ENCODE data around the gene SUPT3H. TPM values are rescaled to one million over a fixed set of nuclear protein-coding genes. Genes with fewer than 3 reads are reported as not detected.

SUPT3H gene
- total RNA-seq, 1 donor: 4.7 TPM

DNA sequence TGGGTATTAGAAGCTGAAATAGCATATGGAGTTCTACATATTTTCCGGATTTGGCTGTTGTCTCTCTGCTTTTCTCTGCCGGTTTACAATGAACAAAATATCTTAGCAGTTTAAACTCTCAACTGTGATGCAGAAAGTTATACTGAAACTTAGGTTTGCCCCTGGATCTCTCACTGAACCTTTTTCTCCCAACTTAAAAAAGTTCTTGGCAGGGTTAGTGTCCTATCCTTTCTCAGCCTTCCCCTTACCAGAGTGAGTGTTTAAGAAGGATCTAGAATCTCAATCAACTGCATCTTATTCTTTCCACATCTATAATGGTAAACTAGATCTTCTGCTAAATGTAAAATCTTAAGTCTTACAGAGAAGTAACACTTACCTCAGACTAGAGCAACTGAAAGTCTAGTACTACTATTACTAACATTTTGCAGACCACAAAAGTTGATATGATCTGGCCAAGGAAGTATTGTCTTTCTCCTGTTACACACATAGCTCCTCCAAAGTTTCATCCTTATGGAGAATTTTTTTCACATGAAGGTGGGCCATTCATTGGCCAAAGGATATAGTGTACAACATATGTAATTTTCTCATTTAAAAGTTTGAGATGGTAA lies 441.9 kb downstream of the SUPT3H start:
- no peaks in the 10 kb centered on the region for H3K4me1 ChIP-seq (ENCODE audit: insufficient read depth, low read length)
- H3K9me3 ChIP-seq (ENCODE audit: low read depth, low read length): no peaks in the 10 kb centered on the region
- no peaks in the 10 kb centered on the region for H4K20me1 ChIP-seq (ENCODE audit: insufficient read depth, low read length)
- no peak overlapping the region for H3K4me3 ChIP-seq (ENCODE audit: insufficient read depth, low read length)
- no peaks in the 10 kb centered on the region for H3K79me2 ChIP-seq (ENCODE audit: insufficient read depth, low read length)
- no peak overlapping the region for H2AFZ ChIP-seq (ENCODE audit: low read length)
- no peaks in the 10 kb centered on the region for H3K36me3 ChIP-seq (ENCODE audit: insufficient read depth, low read length)
- no peak overlapping the region for H3K27ac ChIP-seq (ENCODE audit: low read depth, low read length)
- TF ChIP-seq, protein P1, sequence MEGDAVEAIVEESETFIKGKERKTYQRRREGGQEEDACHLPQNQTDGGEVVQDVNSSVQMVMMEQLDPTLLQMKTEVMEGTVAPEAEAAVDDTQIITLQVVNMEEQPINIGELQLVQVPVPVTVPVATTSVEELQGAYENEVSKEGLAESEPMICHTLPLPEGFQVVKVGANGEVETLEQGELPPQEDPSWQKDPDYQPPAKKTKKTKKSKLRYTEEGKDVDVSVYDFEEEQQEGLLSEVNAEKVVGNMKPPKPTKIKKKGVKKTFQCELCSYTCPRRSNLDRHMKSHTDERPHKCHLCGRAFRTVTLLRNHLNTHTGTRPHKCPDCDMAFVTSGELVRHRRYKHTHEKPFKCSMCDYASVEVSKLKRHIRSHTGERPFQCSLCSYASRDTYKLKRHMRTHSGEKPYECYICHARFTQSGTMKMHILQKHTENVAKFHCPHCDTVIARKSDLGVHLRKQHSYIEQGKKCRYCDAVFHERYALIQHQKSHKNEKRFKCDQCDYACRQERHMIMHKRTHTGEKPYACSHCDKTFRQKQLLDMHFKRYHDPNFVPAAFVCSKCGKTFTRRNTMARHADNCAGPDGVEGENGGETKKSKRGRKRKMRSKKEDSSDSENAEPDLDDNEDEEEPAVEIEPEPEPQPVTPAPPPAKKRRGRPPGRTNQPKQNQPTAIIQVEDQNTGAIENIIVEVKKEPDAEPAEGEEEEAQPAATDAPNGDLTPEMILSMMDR (IDR thresholded peaks at IDR 0.05; ENCODE audit: extremely low read depth, low read depth, low read length): no peak
- no peaks in the 10 kb centered on the region for H3K27me3 ChIP-seq (ENCODE audit: insufficient read depth, low read length)
- no peak for DNase-seq (ENCODE audit: insufficient read length, low spot score, missing footprints)
- no peak overlapping the region for H3K4me2 ChIP-seq (ENCODE audit: insufficient read depth, low read length)

DNA sequence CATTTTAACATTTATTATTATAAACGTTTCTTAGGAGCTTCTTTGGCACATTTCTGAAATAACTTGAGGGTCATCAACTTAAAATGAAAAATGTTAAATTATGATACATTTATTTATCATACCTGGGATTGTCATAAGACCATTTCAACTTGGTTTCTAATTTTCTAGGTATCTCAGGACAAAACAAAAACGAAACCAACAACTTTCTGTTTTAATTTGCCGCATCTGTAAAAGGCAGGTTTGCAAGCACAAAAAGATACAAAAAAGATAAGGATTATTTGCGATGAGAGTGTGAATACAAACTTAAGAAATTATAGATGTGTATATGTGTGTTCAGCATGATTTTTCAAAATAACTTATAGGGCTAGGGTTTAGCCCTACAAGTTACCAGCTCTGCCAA lies 444.6 kb downstream of the SUPT3H start:
- no peak for DNase-seq (ENCODE audit: insufficient read length, low spot score, missing footprints)
- TF ChIP-seq, protein P1 (IDR thresholded peaks at IDR 0.05; ENCODE audit: extremely low read depth, low read depth, low read length): no peak
- Histone ChIP-seq H3K79me2 (ENCODE audit: insufficient read depth, low read length) (no peaks in the 10 kb centered on the region), H3K4me2 (ENCODE audit: insufficient read depth, low read length) (peak overlapping the region; percentile 71), H3K36me3 (ENCODE audit: insufficient read depth, low read length) (no peaks in the 10 kb centered on the region), H3K27me3 (ENCODE audit: insufficient read depth, low read length) (no peaks in the 10 kb centered on the region), H2AFZ (ENCODE audit: low read length) (peak overlapping the region; percentile 61), H4K20me1 (ENCODE audit: insufficient read depth, low read length) (no peaks in the 10 kb centered on the region), H3K4me3 (ENCODE audit: insufficient read depth, low read length) (no peak overlapping the region), H3K9me3 (ENCODE audit: low read depth, low read length) (no peaks in the 10 kb centered on the region), H3K27ac (ENCODE audit: low read depth, low read length) (no peak overlapping the region), H3K4me1 (ENCODE audit: insufficient read depth, low read length) (no peaks in the 10 kb centered on the region)

DNA sequence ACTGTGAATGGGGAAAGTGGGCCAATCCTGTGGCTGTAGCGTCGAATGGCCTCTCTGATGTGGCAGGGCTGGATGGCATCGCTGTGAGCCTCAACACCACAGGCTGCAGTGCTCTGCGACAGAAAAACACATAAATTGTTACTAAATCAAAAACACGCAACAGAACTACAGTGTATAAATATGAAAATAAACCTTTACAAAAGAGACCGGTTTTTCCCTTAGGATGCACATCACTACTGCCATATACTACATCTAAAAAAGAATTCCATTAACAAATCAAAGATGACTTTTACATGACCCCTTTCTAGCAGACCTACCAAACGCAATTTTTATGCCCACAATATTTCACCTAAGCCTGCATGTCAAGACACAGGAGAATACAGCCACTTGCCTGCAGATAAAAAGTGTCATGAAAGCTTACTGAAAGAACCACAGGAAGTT lies 445.1 kb downstream of the SUPT3H start:
- H3K36me3 ChIP-seq (ENCODE audit: insufficient read depth, low read length): no peaks in the 10 kb centered on the region
- peak overlapping the region; percentile 61 for H2AFZ ChIP-seq (ENCODE audit: low read length)
- H3K79me2 ChIP-seq (ENCODE audit: insufficient read depth, low read length): no peaks in the 10 kb centered on the region
- H3K4me3 ChIP-seq (ENCODE audit: insufficient read depth, low read length): peak overlapping the region; percentile 16
- peak overlapping the region; percentile 71 for H3K4me2 ChIP-seq (ENCODE audit: insufficient read depth, low read length)
- no peaks in the 10 kb centered on the region for H3K9me3 ChIP-seq (ENCODE audit: low read depth, low read length)
- H3K27me3 ChIP-seq (ENCODE audit: insufficient read depth, low read length): no peaks in the 10 kb centered on the region
- H3K27ac ChIP-seq (ENCODE audit: low read depth, low read length): no peak overlapping the region
- no peaks in the 10 kb centered on the region for H3K4me1 ChIP-seq (ENCODE audit: insufficient read depth, low read length)
- H4K20me1 ChIP-seq (ENCODE audit: insufficient read depth, low read length): no peaks in the 10 kb centered on the region
- DNase-seq (ENCODE audit: insufficient read length, low spot score, missing footprints): no peak
- TF ChIP-seq, protein P1 (IDR thresholded peaks at IDR 0.05; ENCODE audit: extremely low read depth, low read depth, low read length): no peak

DNA sequence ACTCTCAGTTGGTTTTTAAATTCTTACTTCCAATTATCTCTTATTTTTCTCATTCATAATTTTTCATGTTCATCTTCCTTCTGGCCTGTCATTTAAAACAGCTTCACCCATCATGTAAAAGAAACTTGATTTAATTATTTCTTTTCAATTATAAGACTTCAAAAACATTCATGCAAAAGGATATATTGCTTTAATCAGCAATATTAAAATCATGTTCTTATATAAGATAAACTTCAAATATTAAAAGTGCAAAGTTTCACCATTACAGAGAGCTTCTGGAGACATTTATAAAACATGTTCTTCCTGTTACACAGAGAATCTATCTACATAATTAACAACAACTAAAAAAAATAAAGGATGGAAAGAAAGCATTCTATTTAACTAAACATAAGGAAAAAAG lies 446.3 kb downstream of the SUPT3H start:
- Histone ChIP-seq H3K4me1 (ENCODE audit: insufficient read depth, low read length) (no peaks in the 10 kb centered on the region), H3K36me3 (ENCODE audit: insufficient read depth, low read length) (no peaks in the 10 kb centered on the region), H3K27me3 (ENCODE audit: insufficient read depth, low read length) (no peaks in the 10 kb centered on the region), H3K9me3 (ENCODE audit: low read depth, low read length) (no peaks in the 10 kb centered on the region), H3K79me2 (ENCODE audit: insufficient read depth, low read length) (no peaks in the 10 kb centered on the region), H3K4me2 (ENCODE audit: insufficient read depth, low read length) (no peak overlapping the region), H4K20me1 (ENCODE audit: insufficient read depth, low read length) (no peaks in the 10 kb centered on the region), H2AFZ (ENCODE audit: low read length) (no peak overlapping the region), H3K4me3 (ENCODE audit: insufficient read depth, low read length) (no peak overlapping the region), H3K27ac (ENCODE audit: low read depth, low read length) (no peak overlapping the region)
- TF ChIP-seq, protein P1 (IDR thresholded peaks at IDR 0.05; ENCODE audit: extremely low read depth, low read depth, low read length): no peak
- no peak for DNase-seq (ENCODE audit: insufficient read length, low spot score, missing footprints)

Data from osteoblast (primary cell).